ENCODE measurements around the gene DOK6.

DOK6 gene

GRCh38 chr18:69399253-69399652 lies 1.4 kb upstream of the DOK6 start:
- DNase-seq (ENCODE audit: low spot score), result no peak
- in situ Hi-C loops (cut with MboI; ENCODE audit: low pct_unique_long_range_greater_than_20kb, low sequenced_read_pairs, unreplicated experiment), result no loop called here
- TF ChIP-seq, protein P1, sequence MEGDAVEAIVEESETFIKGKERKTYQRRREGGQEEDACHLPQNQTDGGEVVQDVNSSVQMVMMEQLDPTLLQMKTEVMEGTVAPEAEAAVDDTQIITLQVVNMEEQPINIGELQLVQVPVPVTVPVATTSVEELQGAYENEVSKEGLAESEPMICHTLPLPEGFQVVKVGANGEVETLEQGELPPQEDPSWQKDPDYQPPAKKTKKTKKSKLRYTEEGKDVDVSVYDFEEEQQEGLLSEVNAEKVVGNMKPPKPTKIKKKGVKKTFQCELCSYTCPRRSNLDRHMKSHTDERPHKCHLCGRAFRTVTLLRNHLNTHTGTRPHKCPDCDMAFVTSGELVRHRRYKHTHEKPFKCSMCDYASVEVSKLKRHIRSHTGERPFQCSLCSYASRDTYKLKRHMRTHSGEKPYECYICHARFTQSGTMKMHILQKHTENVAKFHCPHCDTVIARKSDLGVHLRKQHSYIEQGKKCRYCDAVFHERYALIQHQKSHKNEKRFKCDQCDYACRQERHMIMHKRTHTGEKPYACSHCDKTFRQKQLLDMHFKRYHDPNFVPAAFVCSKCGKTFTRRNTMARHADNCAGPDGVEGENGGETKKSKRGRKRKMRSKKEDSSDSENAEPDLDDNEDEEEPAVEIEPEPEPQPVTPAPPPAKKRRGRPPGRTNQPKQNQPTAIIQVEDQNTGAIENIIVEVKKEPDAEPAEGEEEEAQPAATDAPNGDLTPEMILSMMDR (IDR thresholded peaks at IDR 0.05; ENCODE audit: extremely low read depth, insufficient read depth, missing control alignments), result no peak

DNA sequence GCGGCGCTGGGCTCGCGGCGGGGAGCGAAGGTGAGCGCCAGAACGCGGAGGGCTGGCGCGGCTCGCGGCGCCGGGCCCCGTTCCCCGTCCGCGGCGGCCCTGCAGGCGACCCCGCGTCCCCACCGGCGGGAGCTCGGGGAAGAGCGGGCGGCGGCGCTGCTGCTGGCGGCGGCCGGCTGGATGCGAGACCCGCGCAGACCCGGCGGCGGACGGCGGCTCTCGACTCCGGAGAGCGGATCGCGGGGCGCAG lies 213 bp downstream of the DOK6 start:
- peak; percentile 43 for DNase-seq (ENCODE audit: low spot score)
- in situ Hi-C loops (cut with MboI; ENCODE audit: low pct_unique_long_range_greater_than_20kb, low sequenced_read_pairs, unreplicated experiment), result no loop called here
- TF ChIP-seq, protein P1 (IDR thresholded peaks at IDR 0.05; ENCODE audit: extremely low read depth, insufficient read depth, missing control alignments), result no peak

DNA sequence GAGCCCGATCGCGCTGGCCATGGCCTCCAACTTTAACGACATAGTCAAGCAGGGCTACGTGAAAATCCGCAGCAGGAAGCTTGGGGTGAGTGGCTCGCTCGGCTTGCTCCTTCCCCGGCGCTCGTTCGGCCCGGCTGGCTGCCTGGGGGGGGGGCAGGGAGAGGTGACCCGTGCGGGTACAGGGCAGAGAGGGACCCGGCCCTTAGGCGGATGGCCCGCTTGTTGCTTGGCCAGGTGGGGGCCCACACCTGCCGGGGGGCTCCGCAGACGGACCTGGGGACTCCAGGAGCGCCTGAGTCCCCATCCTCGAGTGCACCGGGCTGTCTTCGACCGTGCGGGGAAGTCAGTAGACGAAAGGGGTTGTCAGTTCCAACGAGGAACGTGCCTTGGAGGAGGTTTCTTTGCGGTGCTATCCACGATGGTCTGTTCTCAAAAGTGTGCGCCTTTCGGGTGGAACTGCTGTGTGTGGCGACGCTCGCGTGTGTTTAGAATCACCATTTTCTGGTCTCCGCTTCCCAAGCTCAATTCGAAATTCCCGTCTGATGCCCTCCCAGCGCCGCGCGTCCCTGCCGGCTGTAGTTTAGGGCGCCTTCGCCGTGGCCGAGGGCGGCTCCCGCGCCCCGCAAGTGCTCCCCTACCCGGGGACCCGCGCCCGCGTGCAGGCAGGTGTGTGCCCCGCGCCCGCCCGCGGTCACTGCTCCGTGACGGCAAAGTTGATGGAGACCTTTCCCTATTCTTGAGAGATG lies 711 bp downstream of the DOK6 start:
- no peak for DNase-seq (ENCODE audit: low spot score)

GRCh38 chr18:69401972-69402532 lies 1.4 kb downstream of the DOK6 start:
- TF ChIP-seq, protein P1 (IDR thresholded peaks at IDR 0.05; ENCODE audit: extremely low read depth, insufficient read depth, missing control alignments), result no peak
- peak; percentile 20 for DNase-seq (ENCODE audit: low spot score)
- in situ Hi-C loops (cut with MboI; ENCODE audit: low pct_unique_long_range_greater_than_20kb, low sequenced_read_pairs, unreplicated experiment), result no loop called here

More for the DNA sequence above, 711 bp downstream of the DOK6 start:
- TF ChIP-seq, protein P1 (IDR thresholded peaks at IDR 0.05; ENCODE audit: extremely low read depth, insufficient read depth, missing control alignments), result no peak
- in situ Hi-C loops (cut with MboI; ENCODE audit: low pct_unique_long_range_greater_than_20kb, low sequenced_read_pairs, unreplicated experiment), result no loop called here

GRCh38 chr18:69402533-69402989 lies 1.9 kb downstream of the DOK6 start:
- TF ChIP-seq, protein P1 (IDR thresholded peaks at IDR 0.05; ENCODE audit: extremely low read depth, insufficient read depth, missing control alignments), result no peak
- in situ Hi-C loops (cut with MboI; ENCODE audit: low pct_unique_long_range_greater_than_20kb, low sequenced_read_pairs, unreplicated experiment), result no loop called here
- no peak for DNase-seq (ENCODE audit: low spot score)

DNA sequence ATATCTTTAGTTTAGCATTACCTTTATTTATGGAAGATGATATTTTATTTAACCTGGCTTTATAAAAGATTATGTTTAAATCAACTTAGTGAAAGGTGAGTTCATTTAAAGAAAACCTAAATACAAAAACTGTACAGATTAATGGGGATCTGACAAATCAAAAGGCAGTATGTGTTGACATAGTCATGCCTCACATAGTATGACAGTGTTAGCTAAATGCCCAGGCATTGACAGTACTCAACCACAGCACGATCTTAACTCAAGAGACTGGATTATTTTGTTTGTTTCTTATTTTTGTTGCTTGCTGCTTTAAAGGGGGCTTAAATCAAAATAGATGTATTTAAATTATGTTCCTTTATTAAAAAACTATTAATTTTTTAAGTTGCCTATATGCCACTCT lies 7.8 kb downstream of the DOK6 start:
- in situ Hi-C loops (cut with MboI; ENCODE audit: low pct_unique_long_range_greater_than_20kb, low sequenced_read_pairs, unreplicated experiment), result no loop called here
- TF ChIP-seq, protein P1 (IDR thresholded peaks at IDR 0.05; ENCODE audit: extremely low read depth, insufficient read depth, missing control alignments), result no peak
- DNase-seq (ENCODE audit: low spot score), result no peak

All from GM13977 (cell line).